HG02870 (cell line): Measurements from ENCODE around the gene PPP1R3F.

Source experiments
- ATAC-seq: cut with Tn5 transposase; IDR thresholded peaks from one replicate; pipeline ENCODE4 v1.9.1; 2021; ENCODE audit warnings: mild to moderate bottlenecking, moderate library complexity; ENCODE audit not compliant: unreplicated experiment

Gene PPP1R3F

DNA sequence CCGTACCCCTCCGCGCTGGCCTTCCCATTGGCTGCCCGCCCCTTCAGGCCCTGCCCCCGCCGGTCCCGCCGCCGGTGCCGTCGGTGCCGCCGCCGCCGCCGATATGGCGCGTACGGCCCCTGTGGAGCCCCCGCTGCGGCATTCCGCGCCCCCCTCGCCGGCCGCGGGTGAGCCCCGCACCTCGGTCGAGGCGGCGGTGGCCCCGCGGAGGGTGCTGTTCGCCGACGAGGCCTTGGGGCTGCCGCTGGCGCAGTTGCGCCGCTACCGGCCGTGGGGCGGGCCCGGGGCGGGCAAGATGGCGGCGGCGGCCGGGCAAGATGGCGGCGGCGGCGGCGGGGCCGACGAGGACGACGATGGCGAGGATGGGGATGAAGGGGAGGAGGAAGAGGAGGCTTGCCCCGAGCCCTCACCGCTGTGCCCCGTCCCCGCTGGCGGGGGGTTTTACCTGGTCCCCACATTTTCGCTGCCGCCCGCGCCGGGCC is at the start of gene PPP1R3F:
Gene PPP1R3F, plus strand, starts transcription at position 27 of the 482 bp plus-strand sequence. Its CDS starts 77 bp downstream, at position 104.
- ATAC-seq: peak; percentile 16

- no peak for ATAC-seq
Measured at GRCh38 chrX:49220100-49220499, 49.5 kb upstream of the PPP1R3F start.

DNA sequence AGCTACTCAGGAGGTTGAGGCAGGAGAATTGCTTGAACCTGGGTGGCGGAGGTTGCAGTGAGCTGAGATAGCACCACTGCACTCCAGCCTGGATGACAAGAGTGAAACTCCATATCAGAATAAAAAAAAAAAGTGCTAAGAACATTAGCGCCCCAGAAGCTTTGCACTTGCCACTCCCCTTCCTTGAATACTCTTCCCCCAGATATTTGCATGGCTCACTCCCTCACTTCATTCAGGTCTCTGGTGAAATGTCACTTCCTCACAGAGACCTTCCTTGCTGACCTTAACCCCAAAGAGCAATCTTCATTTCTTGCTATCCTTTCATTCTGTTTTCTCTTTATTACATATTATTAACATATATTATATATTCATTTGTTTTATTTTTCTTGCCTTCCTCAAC is 47.7 kb upstream of the PPP1R3F start:
- ATAC-seq: no peak

DNA sequence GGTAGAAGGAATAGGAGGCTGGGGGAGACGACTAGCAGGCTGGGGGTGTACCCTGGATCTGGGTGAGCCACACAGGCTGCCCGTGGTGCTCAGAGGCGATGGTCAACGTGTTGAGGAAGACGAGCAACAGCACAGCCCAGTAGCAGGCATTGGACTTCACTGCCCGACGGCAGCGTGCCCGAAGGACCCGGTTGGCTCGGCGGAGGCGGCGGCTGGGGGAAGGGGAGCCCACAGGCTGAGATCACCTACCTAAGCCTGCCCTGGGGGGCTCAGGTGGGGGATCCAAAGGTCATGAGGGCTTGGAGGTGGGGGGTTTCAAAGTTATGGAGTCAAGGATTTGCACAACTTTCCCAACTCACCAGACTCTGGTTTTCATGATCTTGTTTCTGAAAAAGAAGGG is 43.7 kb upstream of the PPP1R3F start:
- no peak for ATAC-seq

- ATAC-seq: no peak
Measured at GRCh38 chrX:49226946-49227345, 42.6 kb upstream of the PPP1R3F start.

GRCh38 chrX:49227726-49228125 is 41.9 kb upstream of the PPP1R3F start:
- ATAC-seq: no peak

DNA sequence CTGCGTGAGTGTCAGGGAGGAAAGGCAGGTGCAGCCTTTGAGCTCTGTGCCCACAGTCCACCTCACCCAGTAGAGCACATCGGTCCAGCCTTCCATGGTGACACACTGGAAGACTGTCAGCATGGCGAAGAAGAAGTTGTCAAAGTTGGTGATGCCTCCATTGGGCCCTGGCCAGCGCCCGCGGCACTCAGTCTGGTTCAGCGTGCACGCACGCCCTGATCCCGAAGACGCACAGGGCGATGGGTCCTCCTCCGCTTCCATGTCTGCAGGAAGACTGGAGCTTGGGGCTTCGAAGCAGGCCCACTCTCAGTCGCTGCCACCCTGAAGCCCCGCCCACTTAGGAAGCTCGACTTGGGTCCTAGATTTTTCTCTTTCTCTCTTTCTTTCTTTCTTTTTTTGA is 41.4 kb upstream of the PPP1R3F start:
- no peak for ATAC-seq

GRCh38 chrX:49230500-49231232 is 38.9 kb upstream of the PPP1R3F start:
- ATAC-seq: peak; percentile 59

GRCh38 chrX:49231333-49232000 is 38.1 kb upstream of the PPP1R3F start:
- no peak for ATAC-seq

DNA sequence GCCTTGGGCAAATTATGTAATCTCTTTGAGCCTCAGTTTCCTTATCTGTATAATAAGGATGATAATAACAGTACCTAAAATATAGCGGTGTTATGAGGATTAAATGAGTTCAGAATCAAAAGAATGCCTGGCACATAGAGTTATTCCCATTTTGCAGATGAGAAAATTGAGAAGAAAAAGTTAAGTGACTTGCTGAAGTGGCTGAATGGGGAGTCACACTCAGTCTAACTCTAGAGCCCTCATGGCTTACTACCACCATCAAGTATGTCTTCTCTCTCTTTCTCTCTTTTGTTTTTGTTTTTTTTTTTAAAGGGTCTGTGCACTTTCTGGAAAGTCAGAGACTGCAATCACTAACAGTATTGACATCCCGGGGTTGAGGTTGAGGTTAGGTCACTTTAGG is 37.1 kb upstream of the PPP1R3F start:
- no peak for ATAC-seq

DNA sequence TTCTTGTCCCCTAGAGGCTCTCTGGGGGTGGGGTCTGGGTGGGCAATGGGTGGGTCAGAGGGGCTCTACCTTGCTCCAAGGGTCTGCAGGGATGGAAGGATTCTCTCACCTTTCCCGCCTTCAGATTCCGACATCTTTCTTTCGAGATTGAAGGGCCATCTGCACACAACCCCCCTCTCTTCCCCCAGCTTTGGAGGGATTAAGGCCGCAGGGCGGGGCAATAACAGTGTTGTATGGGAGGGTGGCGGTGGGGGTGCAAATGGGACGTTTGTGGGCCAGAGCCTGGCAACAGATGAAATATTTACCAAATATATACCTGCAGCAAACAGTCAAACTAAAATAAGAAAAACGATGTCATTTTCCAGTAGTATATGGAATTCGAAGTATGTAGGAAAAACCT is 36.4 kb upstream of the PPP1R3F start, which contains the start of gene CACNA1F:
Gene CACNA1F, minus strand, starts transcription at position 165 of the 400 bp plus-strand sequence. Its CDS starts 31 bp downstream, at position 134.
- ATAC-seq: no peak

DNA sequence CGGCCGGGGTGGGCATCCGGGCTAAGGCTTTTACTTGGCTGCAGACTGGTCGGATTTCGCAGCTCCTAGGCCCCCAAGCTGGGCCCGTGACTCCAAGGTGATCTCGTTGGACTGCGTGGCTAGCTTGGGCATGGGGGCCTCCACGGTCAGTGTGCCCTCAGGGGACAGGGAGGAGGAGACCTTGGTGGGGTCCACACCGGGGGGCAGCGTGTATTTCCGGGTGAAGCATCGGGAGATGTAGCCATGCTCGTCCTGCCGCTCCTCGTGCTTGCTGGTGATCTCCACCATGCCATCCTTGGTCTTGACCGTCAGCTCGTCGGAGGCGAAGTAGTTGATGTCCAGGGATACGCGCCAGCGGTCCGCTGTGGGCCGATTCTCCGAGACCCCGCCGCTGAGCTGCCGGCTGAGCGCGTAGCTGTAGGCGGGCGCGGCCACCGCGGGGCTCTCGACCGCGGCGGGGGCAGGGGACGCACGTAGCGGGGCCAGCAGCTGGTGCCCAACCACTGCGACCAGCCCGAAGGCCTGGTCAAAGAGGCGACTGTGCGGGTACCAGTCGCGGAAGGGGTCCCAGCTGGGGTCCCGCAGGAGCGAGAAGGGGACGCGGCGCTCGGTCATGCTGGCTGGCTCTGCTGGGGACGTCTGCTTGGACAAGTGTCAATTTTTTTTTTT is 35.6 kb upstream of the PPP1R3F start:
- ATAC-seq: no peak

DNA sequence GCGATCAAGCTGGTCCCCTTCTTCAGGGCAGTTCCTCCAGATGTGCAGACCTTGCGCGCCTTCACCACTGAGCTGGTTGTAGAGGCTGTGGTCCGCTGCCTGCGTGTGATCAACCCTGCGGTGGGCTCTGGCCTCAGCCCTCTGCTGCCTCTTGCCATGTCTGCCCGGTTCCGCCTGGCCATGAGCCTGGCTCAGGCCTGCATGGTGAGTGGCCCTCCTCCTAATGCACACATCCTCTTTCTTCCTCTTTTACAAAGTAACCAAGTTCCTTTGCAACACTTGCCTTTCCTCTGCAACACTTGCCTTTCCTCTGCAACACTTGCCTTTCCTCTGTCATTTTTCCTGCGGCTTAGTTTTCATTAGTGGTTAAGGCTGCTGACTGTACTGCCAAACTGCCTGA is 32.5 kb upstream of the PPP1R3F start:
- ATAC-seq: no peak

- ATAC-seq: no peak
Measured at GRCh38 chrX:49238735-49239134, 30.9 kb upstream of the PPP1R3F start.

DNA sequence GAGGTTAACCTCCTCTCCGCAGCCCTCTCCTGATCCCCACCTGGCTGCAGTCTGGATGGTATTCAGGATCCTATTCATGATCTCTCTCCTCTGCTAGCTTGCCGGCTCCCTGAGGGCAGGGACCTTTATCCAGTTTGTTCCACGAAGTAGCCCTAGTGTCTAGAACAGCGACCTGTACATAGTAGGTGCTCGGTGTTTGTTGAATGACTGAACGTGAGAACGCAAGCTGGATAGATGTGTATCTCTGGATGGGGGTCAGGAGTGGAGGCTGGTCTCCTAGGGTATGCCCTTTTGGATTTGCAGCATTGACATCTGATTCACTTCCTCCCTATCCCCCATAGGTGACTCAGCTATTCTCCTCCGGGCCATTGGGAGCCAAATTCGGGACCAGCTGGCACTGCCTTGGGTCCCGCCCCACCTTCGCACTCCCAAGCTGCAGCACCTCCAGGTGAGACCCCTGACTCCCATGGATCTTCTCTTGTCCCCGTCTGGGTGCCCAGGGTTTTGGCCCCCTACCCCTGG is 27.0 kb upstream of the PPP1R3F start:
- no peak for ATAC-seq

DNA sequence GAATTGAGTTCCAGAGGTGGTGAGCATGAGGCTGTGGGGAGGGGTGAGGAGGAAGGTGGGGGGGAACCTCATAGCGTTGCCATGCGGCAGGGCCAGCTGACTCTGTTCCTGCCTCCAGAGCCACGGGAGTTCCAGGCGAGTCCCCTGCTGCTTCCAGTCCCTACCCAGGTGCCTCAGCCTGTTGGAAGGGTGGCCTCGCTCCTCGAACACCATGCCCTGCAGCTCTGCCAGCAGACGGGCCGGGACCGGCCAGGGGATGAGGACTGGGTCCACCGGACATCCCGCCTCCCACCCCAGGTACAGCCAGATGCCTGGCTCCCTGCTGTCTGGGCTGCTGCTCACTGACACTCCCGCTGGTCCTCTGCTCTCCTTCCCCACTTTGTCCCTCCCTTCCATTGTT is 26.4 kb upstream of the PPP1R3F start:
- no peak for ATAC-seq

- ATAC-seq: no peak
Measured at GRCh38 chrX:49244207-49244606, 25.4 kb upstream of the PPP1R3F start.

DNA sequence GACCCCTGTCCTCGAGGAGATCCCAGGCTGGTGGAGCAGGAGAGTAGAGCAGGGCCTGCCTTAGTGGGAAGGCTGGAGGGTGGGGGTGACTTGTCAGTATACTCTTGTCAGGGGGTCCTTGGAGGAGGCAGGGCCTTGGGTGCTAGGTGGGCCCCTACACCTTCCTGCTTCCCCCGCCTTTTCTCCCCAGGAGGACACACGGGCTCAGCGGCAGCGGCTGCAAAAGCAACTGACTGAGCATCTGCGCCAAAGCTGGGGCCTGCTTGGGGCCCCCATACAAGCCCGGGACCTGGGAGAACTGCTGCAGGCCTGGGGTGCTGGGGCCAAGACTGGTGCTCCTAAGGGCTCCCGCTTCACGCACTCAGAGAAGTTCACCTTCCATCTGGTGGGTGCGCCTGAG is 23.1 kb upstream of the PPP1R3F start:
- no peak for ATAC-seq

- ATAC-seq: no peak
Measured at GRCh38 chrX:49247346-49247745, 22.2 kb upstream of the PPP1R3F start.

- no peak for ATAC-seq
Measured at GRCh38 chrX:49247916-49248811, 21.4 kb upstream of the PPP1R3F start.
